ENCODE measurements around the gene ZBTB16.
"Not testable (repeated sequence)": the region's sequence is repeated elsewhere in the genome, so short reads cannot be mapped to it uniquely, and the experiment has no call there.

The ZBTB16 gene

DNA sequence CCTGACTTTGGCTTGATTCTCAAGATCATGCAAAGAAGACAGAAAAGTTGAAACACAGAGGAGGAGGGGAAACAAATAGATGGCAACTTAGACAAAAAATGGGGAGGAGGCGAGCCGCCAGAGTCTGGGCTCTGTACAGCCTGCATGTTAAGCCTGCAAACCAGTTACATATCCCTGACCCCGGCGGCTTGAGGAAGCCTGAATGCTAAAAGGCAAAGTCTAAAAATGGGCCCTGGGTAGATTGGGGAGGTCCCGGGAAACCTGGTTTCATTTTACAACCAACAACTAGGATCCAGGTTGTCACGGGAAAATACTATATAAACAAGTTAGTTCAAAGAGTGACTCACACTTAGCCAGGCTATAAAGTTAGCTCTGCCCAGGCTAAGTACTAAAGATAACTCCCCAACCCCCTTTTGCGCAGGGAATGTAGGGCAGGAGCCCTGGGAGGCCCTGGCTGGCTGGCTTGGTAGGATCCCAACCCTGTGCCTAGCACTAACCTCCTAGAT is 18.8 kb upstream of the ZBTB16 start:
- H3K4me3 ChIP-seq (ENCODE audit: low read depth, low read length) = no peak overlapping the region
- peak; percentile 84 for DNase-seq (ENCODE audit: low read depth)
- no peak for TF ChIP-seq CTCF (conservative IDR thresholded peaks at IDR 0.05; ENCODE audit: low read depth, low read length)

GRCh38 chr11:114042234-114042633 is 17.3 kb upstream of the ZBTB16 start:
- no peak for TF ChIP-seq CTCF (conservative IDR thresholded peaks at IDR 0.05; ENCODE audit: low read depth, low read length)
- no peak for DNase-seq (ENCODE audit: low read depth)
- no peak overlapping the region for H3K4me3 ChIP-seq (ENCODE audit: low read depth, low read length)

- peak; percentile 82 for DNase-seq (ENCODE audit: low read depth)
- no peak for TF ChIP-seq CTCF (conservative IDR thresholded peaks at IDR 0.05; ENCODE audit: low read depth, low read length)
- no peak overlapping the region for H3K4me3 ChIP-seq (ENCODE audit: low read depth, low read length)
These were observed 15.3 kb upstream of the ZBTB16 start for GRCh38 chr11:114044042-114044871.

- no peak for TF ChIP-seq CTCF (conservative IDR thresholded peaks at IDR 0.05; ENCODE audit: low read depth, low read length)
- DNase-seq (ENCODE audit: low read depth) = no peak
- H3K4me3 ChIP-seq (ENCODE audit: low read depth, low read length) = no peak overlapping the region
These were observed 12.2 kb upstream of the ZBTB16 start for GRCh38 chr11:114047327-114047726.

GRCh38 chr11:114049050-114049449 is 10.5 kb upstream of the ZBTB16 start:
- DNase-seq (ENCODE audit: low read depth) = no peak
- no peak for TF ChIP-seq CTCF (conservative IDR thresholded peaks at IDR 0.05; ENCODE audit: low read depth, low read length)
- no peak overlapping the region for H3K4me3 ChIP-seq (ENCODE audit: low read depth, low read length)

DNA sequence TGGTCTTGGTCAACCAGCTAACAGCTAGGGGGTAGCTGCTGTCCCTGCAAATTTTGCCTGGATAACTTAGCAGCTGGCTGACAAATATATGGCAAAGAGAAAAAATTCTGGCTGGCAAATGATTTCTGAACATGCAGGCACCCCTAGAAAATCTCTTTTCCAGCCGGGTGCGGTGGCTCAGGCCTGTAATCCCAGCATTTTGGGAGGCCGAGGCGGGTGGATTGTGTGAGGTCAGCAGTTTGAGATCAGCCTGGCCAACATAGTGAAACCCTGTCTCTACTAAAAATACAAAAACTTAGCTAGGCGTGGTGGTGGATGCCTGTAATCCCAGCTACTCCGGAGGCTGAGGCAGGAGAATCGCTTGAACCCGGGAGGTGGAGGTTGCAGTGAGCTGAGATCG is 9.7 kb upstream of the ZBTB16 start:
- DNase-seq (ENCODE audit: low read depth); H3K4me3 ChIP-seq (ENCODE audit: low read depth, low read length): not testable (repeated sequence)

GRCh38 chr11:114050258-114050927 is 9.1 kb upstream of the ZBTB16 start:
- H3K4me3 ChIP-seq (ENCODE audit: low read depth, low read length) = no peak overlapping the region
- TF ChIP-seq CTCF (conservative IDR thresholded peaks at IDR 0.05; ENCODE audit: low read depth, low read length) = no peak
- no peak for DNase-seq (ENCODE audit: low read depth)
